ENCODE data around the gene PSAPL1.
A peak's percentile ranks its signal among the peaks of the same experiment; 100 is the strongest.

Gene PSAPL1

DNA sequence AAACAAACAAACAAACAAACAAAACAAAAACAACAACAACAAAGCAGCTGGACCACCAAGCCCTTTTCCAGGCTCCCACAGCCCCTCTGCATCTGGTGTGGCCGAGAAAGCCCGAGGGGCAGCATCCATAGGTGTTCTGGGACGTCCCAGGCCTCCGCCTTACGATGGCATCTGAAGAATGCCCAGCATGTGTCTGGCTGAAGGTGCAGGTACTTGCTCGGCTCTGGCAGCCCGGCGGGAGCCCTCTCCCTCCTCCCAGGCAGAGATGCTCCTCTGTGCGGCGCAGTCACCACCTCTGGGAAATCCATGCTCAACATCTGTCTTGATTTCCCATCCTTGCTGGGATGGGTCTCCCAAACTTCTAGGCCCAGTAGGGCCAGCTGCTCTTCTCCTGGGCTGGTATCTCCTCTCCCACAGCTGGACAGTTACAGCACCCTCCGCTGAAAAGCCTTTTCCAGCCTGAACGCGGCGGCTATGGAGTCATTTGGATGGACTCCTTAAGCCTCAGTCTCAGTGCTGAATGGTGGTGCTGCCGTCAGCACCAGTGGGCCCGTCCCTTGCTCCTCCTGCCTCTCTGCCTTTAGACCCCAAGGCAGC lies 4.3 kb downstream of the PSAPL1 start:
- DNase-seq: peak; percentile 16

DNA sequence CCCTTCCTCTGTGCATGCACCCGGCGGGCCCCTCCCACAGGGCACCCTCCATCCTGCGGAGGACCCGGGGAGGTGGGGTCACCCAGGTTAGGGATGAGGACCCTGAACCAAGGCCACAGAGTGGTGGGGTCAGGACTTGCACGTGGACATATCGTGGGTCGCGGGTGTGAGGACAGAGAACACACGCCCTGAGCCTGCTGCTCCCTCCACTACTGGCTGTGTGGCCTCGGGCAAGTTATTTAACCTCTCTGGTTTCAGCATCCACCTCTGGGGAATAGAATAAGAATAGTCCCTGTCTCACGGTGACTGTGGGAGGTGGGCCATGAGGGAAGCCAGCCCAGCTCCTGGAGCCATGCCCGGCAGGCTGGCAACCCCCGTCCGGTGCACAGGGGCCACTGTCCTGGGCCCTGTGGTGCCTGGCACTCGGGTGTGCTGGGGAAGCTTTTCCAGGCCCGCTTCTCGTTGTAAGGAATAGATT lies 5.1 kb downstream of the PSAPL1 start:
- peak; percentile 10 for DNase-seq

DNA sequence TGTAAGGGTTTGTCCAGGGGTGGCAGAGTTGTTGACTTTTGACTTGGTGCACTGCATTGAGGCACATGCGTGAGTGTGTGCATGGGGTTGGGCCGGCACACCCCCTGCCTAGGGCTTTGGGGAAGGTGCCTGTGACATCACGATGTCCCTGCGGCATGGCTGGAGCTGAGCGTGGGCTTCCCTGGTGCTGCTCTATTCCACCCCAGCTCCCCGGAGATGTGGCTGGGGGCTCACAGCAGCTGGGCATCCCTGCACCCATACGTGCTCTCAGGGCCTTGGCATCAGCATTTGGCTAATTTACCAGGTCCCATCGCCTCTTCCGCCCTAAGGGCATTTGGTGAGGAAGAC lies 5.7 kb downstream of the PSAPL1 start:
- peak; percentile 12 for DNase-seq

DNA sequence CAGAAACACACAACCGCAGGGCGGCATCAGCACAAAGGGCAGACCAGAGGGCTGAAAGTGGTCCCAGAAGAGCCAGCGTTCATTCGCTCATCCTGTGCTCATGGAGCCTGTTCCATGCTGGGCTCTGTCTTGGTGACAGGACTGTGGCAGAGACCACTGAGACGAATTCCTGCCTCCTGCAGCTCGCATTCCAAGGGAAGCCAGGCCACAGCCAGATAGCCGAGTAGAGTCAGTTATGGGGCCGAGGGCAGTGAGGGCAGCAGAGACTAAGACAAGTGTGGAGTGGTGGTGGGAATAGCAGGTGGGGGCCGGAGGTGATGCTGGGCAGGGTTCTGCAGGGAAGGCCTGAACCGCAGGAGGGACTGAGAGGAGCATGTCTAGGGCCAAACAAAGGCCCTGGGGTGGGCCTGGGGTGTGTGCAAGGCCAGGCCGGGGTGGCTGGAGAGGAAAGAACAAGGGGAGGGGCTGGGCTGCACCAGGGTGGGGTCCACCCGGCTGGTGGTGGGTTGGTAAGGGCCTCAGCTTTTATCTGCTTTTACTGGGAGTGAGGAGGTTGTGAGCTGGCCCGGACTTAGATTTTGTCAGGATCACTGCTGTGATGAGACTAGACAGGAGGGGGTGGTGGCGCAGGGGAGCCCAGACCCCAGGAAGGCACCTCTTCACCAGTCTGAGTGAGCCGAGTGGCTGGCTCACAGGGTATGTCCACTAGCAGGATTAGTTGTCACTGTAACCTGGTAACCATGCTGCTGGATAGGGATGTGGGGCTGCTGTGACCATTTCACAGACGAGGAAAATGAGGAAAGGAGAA lies 6.3 kb downstream of the PSAPL1 start:
- peak; percentile 14 for DNase-seq

DNA sequence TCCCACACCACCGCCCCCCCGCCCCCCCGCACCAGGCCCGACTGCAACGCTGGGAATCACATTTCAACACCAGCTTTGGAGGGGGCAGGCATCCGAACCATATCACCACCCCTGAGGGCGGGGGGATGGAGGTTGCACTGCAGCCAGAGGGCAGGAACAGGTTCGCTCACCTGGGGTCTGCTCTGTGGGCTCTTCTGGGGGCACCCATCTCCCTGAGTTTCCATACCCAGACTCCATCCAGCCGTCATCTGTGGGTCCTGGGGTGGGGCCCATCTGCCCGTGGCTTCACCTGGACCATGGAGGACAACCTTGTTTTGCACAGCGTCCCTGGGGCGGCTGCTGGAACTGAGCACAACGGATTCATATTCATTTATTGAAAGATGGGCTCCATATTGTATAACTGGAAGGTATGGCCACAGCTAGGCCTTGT lies 6.9 kb downstream of the PSAPL1 start:
- DNase-seq: peak; percentile 19

DNA sequence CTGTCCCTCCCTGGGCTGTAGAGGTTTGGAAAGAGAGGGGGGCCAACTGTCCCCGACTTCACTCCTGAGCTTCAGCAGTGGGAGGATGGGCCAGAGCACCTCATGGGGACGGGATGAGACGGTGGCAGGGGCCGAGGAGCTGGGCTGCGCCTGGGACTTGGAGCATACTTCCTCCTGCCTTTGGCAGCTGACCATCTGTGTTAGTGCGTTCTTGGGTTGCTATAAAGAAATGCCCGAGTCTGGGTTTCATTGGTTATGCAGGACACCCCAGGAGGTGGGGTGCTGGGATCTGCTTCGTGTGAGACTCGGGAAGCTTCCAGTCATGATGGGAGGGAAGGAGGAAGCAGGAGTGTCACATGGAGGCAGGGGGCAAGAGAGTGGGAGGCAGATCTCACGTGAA lies 7.4 kb downstream of the PSAPL1 start:
- DNase-seq: peak; percentile 31

DNA sequence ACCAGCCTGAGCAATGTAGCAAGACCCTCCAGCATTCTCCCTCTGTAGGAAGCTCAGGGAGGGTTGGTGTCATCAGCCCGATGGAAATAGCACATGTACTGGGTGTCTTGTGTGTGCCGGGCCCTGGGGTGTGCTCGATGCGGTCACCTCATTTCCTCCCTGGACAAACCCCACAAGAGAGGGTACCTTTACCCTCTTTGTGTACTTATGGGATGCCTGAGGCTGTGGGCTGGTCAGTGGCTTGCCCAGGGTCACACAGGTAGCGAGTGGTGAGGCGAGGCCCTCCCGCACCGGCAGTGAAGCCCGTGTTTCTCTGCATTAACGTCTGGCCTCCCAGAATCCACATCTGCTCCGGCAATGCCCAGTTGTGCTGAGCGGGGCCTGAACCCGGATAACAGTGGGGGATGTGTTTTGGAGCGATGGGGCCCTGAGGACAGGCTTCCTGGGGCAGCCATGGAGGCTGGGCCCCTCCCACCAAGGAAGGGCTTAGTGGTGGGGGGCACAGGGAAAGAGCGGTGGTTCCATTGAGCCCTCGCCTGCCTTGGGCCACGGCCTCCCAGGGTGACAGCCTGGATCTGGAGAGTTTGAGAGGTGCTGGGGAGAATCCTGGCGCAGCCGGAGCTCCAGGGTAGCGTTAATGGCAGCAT lies 8.1 kb downstream of the PSAPL1 start:
- peak; percentile 11 for DNase-seq

DNA sequence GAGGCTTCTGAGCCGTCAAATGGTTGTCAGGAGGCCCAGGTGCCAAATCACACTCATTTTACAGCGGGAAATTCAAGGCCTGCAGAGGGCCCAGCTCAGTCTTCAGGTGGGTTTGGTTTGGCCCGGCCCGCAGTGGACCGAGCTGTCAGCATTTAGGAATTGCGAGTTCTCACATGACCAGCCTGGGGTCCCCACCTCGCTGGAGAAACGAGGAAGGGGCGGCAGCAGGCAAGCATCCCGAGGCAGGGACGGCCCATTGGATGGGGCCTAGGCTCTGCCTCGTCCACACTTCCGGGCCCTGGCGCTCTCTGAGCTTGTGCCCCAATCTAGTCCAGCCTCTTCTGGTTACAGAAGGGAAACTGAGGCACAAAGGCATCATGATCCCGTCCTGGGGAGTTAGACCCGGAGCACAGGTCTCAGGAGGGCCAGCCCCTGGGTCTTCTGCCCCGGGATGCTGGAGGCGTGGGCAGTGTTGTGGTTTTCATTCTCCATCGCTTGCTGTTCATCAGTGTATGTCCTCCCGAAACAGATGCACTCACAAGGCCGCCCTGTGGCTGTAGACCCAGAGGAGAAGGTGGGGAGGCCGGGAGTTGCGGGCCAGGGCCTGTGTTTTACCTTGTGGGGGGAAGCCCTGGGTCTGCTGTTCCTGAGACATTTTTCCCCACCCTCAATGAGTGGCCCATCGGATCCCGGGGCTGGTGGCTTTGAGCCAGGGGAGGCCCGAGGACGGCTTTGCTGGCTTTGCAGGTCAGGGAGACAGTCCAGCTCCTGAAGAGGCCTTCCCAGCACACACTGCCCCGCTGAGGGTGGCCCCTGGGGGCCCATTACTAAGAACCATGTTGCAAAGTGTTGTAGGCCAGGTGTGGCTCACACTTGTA lies 8.9 kb downstream of the PSAPL1 start:
- peak; percentile 14 for DNase-seq

DNA sequence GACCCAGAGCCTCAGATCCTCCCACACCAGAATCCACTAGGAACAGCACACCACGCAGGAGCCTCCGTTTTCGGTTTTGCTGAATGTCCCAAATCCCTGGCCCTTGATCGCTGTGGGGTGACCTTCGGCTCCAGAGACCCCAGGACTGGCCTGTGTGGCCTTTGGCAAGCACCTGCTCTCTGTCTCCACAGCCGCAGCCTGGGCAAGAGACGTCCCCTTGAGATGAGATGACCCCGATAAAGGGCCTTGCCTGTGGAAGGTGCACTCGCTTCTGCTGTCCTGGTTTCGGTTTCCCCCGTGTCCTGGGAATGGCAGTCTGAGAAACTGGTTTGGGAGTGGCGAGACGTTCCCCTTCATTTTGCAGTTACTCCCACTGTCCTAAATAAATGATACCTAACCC lies 9.6 kb downstream of the PSAPL1 start:
- peak; percentile 9 for DNase-seq

DNA sequence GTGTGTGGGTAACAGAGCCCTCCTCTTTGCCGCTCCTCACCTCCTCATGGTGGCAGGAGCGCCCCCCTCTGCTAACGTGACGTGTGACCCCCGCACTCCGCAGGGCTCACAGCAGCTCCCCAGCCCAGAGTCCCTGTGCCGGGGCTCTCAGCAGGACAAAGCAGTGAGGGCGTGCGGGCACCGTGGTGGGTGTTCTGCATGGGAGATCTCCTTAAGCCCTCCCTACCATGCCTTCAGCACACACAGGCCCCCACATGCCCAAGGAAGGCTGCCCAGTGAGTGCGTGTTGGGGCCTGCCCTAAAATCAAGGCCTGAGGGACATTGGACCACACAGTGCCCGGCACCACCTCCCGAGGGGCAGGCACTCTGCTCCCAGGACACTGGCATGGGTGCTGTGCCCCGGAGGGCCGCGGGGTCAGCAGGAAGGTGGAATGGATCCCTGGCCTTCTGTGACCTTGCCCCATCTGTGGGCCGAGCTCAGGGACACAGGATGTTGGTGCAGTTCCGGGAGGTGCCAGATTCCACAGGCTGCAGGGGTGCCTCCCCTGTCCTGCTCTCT lies 10.1 kb downstream of the PSAPL1 start:
- DNase-seq: peak; percentile 21

DNA sequence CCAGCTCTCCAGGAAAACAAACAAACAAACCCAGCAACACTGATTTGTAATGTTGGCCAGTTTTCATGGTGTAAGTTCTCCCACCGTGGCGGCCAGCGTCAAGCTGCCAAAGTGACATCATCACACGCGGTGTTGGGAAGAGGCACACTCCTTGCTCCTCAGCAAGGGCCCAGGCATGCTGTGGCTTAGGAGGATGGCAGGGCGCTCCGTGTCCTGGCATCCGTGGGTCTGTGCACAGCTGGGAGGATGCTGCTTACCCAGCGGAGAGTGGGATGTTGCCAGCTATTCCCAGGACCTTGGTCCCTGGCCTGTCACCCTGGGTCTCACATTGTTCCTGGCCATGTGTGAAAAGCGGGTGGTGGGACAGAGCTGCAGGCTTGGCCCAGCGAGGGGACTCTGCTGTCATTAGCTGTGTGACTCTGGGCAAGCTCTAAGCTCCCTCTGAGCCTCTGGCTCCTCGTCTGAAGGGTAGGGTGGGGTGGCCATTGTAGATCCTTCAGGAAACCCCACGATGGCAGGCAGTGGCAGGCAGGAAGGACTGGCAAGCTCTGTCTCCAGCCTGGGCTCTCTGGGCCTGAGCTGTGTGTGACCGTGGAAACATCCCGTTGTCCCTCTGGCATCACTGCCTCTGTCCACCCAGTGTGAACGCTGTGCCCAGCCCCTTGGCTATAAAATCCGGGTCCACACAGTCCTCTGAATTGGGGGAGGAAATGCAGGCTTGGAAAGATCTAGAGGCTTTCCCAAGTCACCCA lies 10.8 kb downstream of the PSAPL1 start:
- DNase-seq: peak; percentile 79

DNA sequence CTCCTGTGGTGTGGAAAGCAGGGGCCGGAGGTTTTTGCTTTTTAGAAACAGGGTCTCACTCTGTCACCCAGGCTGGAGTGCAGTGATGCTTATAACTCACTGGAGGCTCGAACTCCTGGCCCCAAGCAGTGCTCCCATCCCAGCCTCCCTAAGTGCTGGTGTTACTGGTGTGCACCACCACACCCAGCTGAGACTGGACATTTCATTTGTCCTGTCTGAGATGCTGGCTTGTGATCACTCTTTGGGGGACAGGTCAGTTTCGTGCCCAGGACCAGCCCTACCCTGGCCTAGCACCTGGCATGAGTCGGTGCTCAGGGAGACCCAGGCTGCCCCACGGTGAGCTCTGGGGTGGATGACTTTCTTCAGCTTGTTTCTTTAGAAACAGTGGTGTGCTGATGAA lies 11.3 kb downstream of the PSAPL1 start:
- DNase-seq: no peak

DNA sequence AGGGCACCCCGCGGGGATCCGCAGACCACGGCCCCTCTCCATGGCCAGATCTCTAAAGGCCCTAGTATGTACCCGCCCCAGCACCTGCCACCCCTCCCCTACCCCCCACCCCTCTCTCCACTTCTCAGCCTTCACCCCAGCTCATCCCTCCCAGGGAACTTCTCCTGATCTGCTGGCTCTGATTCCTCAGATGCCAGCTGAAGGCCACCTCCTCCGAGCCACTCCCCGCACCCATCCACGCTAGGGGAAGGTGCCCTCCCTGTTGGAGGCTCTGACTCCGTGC lies 11.9 kb downstream of the PSAPL1 start:
- peak; percentile 7 for DNase-seq

DNA sequence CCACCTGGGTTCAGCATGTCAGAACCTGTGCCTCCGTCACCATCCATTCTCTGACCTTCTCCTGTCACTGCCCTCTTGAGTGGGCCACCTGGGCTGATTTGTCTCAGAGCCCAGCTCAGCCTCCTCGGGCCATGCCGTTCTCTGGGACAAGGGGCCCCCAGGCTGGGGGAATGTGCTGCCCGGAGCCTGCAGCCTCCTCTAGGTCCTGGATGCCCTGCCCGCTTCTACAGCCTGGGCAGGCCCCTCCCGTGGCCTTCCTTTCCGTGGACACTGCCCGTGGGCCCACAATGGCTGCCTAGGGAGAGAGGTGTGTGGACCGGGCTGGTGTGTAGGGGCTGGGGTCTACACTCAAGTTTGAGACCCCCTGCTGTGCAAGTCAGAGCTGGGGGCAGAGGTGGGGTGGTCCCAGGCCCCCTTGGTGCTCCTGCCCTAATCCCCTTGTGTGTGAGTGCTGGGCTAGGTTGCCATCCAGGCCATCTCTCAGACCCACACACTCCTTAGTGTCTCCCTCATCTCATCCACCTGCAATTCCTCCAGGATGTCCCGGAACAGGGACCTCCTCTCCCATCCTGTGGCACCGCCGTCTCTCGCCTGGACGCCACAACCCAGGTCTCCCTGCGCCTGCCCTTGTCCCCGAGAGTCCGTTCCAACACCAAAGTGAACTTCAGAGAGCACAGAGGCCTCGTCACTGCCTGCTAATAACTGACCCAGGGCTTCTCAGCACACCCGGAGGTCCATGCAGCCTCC lies 12.4 kb downstream of the PSAPL1 start:
- DNase-seq: peak; percentile 8

DNA sequence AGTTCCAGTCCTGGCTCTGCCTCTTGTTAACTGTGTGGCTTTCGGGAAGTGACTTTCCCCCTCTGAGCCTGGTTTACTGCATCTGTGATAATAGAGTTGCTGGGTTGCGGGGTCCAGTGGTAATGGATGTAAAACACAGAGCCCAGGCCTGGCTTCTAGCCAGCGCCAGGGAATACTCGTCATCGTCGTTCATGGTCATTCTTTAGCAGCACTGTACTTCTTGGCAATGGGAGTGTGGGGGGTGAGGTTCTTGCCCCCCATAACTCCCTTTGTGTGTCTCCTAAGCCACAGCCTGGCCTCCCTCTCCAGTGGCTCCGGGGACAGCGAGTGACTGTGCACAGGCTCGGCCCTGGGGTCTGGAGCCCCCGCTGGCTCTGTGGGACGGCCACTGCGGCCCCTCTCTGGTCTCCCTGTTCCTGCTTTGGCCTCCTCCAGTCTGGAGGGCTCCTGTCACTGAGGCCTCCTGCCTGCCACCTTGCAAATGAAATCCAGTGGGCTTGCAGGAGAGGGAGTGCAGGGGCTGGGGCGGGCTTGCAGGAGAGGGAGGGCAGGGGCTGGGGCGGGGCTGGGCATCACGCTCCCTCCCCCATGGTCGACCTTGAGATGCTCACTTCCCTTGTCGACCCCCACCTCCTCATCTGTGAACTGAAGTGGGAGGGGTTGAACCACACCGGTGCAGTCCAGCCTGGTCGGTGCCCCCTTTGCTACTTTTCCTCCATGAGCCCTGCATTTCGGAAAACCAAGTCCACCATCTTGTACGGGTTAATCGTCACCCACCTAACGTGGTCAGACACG lies 13.2 kb downstream of the PSAPL1 start:
- DNase-seq: peak; percentile 9

DNA sequence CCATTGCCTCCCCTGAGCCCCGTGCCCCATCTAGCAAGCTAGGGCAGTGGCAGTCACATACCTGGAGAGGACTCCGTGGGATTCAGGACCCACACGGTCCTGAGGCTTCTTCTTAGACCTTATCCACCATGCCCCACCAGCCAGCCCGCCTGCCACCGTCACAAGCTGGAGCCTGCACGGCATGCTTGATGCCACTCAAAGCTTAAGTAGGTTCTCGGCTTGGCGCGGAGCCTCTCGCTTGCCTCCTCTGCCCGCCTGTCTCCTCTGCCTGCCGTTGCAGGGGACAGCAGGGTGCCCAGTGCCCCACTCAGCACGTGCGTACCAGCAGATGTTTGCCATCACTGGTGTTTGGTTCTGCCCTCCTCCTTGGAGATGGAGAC lies 14.1 kb downstream of the PSAPL1 start:
- DNase-seq: peak; percentile 20

DNA sequence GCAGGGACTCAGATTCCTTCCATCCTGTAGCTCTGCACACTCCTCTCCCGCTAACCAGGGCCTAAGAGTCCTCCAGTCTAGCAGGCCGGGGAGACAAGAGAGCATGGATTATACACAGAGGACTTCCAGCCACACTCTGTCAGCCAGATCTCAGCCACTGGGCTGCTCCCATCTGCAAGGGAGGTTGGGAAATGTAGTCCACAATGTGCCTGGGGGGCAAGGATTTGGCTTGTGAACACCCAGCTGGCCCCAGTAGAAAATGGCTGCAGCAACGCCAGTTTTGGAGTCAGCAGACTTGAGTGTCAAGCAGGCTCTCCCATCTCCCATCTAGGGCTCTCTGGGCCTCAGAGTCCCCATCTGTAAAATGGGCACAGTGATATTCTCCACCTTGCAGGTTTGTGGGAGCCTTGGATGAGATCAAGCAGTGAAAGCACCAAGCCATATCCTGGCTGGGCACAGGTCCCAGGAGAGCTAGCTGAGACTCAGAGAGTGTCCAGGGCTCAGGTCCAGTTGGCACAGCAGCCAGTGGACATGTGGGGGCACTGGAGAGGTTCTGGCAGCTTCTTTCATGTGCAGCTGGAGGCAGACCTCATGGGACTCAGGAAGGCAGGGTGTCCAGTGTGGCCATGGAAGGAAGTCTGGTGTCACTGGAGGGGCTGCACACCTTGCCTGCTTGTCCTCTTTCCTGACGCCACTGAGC lies 14.6 kb downstream of the PSAPL1 start:
- peak; percentile 11 for DNase-seq

DNA sequence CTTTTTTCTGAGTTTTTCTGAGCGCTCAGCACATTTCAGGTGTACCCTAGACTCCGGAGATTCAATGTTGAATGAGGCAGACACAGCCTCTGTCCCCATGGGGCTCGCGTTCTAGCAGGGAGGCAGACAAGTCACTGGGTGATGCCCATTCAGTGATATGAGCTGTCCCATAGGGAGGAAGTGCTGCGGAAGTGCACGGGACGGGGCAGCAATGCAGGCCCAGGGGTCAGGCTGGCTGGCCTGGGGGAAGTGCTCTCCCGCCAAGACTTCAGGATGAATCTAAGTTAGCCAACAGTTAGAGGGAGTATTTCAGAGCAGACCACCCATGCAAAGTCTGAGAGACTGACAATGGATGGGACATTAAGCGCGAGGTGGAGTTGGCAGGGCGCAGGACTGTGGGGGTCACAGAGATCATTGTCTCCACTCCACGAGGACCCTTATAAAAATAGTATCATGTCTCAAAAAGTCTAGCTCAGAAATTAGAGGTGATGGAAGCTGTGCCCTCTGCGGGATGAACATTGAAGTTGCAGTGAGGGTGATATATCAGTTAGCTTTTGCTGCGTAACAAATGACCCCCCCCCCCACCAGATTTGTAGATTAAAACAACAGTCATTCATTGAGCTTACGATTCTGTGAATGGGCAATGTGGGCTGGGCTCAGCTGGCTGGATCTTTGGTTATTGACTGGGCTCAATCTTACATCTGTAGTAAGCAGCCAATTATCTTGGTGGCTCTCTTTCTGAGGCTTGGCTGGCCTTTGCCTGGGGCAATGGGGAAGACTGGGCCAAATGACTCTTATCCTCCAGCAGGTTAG lies 16.4 kb downstream of the PSAPL1 start:
- peak; percentile 8 for DNase-seq

DNA sequence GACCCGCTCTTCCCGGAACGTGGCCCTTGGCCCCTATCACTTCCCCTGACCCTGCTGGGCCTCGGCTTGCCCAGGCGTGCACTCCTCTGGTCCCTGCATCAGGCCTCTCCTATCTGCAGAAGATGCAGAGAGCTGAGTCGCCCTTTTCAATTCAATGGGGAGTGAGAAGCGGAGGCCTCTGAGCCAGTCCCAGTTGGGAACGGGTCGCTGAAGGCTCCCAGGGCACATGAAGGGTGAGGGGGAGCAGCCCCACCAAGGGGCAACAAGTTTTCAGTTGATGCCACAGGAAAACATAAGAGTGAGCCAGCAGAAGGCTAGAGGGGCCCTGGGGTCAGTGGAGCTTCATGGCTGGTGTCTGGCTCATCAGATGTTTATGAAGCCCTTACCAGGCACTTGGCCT lies 17.1 kb downstream of the PSAPL1 start:
- DNase-seq: no peak

Measured in right hindlimb (tissue), 1 donor.